SK-N-SH treated with all-trans-retinoic acid at 6 μM for 48 hours (cell line): Measurements from ENCODE around the gene PRKCB.

Experiments used
- CSDC2 ChIP-seq: fragments of 250-450 bp; sonication (Bioruptor Pico); IDR thresholded peaks from 2 replicates; pipeline ENCODE4 v1.5.0; 2020; ENCODE audit warnings: mild to moderate bottlenecking, moderate library complexity
- GLIS3 ChIP-seq: fragments of 250-450 bp; sonication (Bioruptor Pico); IDR thresholded peaks from 2 replicates; pipeline ENCODE4 v1.5.0; 2020; ENCODE audit warnings: mild to moderate bottlenecking, moderate library complexity
- OSR1 ChIP-seq: fragments of 250-450 bp; sonication (Bioruptor Pico); IDR thresholded peaks from 2 replicates; pipeline ENCODE4 v1.8.0; 2022; ENCODE audit warnings: moderate library complexity, mild to moderate bottlenecking, inconsistent platforms
- PPARA ChIP-seq: fragments of 250-450 bp; sonication (Bioruptor Pico); IDR thresholded peaks from 2 replicates; pipeline ENCODE4 v1.5.0; 2020; ENCODE audit warnings: mild to moderate bottlenecking, borderline replicate concordance
- RARB ChIP-seq: fragments of 250-450 bp; sonication (Bioruptor Pico); IDR thresholded peaks from 2 replicates; pipeline ENCODE4 v1.8.0; 2021; ENCODE audit warnings: mild to moderate bottlenecking, moderate library complexity
- TOX ChIP-seq: fragments of 250-450 bp; sonication (Bioruptor Pico); IDR thresholded peaks from 2 replicates; pipeline ENCODE4 v1.8.0; 2021; ENCODE audit warnings: mild to moderate bottlenecking, moderate library complexity, borderline replicate concordance
- ZC3H10 ChIP-seq: fragments of 250-450 bp; sonication (Bioruptor Pico); IDR thresholded peaks from 2 replicates; pipeline ENCODE4 v1.5.1; 2021; ENCODE audit warnings: mild to moderate bottlenecking, moderate library complexity
- ZFP3 ChIP-seq: fragments of 250-450 bp; sonication (Bioruptor Pico); IDR thresholded peaks from 2 replicates; pipeline ENCODE4 v1.5.0; 2020; ENCODE audit warnings: mild to moderate bottlenecking, moderate library complexity
- TF ChIP-seq, protein P1 (sequence below): fragments of 250-450 bp; sonication (Bioruptor Pico); IDR thresholded peaks from 2 replicates; pipeline ENCODE4 v1.5.1; 2020; ENCODE audit warnings: low read depth, mild to moderate bottlenecking, moderate library complexity
- TF ChIP-seq, protein P2 (sequence below): fragments of 250-450 bp; sonication (Bioruptor Pico); IDR thresholded peaks from 2 replicates; pipeline ENCODE4 v1.5.0; 2020; ENCODE audit warnings: mild to moderate bottlenecking, moderate library complexity

DNA sequence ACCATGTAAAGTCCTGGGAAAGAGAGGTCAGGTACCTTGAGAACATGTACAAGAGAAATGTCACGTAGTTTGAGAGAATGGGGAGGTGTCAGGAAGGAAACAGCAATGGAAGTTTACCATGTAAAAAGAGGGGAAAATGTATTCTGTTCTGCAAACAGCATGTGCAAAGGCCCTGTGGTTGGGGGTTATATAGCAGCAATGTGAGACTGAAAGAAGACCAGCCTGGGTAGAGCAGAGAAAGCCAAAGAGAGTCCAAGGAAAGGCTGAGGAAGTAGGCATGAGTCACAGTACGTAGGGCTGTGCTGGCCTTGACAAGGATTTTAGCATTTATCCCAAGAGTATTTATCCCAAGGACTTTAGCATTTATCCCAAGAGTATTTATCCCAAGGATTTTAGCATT, 279.1 kb downstream of the PRKCB start:
- TF ChIP-seq, protein P1, sequence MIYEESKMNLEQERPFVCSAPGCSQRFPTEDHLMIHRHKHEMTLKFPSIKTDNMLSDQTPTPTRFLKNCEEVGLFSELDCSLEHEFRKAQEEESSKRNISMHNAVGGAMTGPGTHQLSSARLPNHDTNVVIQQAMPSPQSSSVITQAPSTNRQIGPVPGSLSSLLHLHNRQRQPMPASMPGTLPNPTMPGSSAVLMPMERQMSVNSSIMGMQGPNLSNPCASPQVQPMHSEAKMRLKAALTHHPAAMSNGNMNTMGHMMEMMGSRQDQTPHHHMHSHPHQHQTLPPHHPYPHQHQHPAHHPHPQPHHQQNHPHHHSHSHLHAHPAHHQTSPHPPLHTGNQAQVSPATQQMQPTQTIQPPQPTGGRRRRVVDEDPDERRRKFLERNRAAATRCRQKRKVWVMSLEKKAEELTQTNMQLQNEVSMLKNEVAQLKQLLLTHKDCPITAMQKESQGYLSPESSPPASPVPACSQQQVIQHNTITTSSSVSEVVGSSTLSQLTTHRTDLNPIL (CRISPR knock-in tag): no peak
- TF ChIP-seq GLIS3 (CRISPR knock-in tag) (no peak), OSR1 (no peak), RARB (CRISPR knock-in tag) (no peak), ZC3H10 (CRISPR knock-in tag) (no peak), ZFP3 (no peak), CSDC2 (CRISPR knock-in tag) (no peak), TOX (CRISPR knock-in tag) (no peak), PPARA (no peak)
- TF ChIP-seq, protein P2, sequence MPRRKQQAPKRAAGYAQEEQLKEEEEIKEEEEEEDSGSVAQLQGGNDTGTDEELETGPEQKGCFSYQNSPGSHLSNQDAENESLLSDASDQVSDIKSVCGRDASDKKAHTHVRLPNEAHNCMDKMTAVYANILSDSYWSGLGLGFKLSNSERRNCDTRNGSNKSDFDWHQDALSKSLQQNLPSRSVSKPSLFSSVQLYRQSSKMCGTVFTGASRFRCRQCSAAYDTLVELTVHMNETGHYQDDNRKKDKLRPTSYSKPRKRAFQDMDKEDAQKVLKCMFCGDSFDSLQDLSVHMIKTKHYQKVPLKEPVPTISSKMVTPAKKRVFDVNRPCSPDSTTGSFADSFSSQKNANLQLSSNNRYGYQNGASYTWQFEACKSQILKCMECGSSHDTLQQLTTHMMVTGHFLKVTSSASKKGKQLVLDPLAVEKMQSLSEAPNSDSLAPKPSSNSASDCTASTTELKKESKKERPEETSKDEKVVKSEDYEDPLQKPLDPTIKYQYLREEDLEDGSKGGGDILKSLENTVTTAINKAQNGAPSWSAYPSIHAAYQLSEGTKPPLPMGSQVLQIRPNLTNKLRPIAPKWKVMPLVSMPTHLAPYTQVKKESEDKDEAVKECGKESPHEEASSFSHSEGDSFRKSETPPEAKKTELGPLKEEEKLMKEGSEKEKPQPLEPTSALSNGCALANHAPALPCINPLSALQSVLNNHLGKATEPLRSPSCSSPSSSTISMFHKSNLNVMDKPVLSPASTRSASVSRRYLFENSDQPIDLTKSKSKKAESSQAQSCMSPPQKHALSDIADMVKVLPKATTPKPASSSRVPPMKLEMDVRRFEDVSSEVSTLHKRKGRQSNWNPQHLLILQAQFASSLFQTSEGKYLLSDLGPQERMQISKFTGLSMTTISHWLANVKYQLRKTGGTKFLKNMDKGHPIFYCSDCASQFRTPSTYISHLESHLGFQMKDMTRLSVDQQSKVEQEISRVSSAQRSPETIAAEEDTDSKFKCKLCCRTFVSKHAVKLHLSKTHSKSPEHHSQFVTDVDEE (CRISPR knock-in tag): no peak
